GM03348 (cell line): ENCODE measurements around the gene MPIG6B.

Source experiments
- DNase-seq: peaks from one replicate; pipeline ENCODE4 v3.0.0; 2012; ENCODE audit warnings: low spot score

The MPIG6B gene

GRCh38 chr6:31723245-31723979 is at the start of gene MPIG6B:
TSS of gene MPIG6B (plus strand) at chr6:31723373. CDS start at chr6:31723384, 11 bp downstream.
- DNase-seq = no peak

GRCh38 chr6:31676322-31676903 is 46.8 kb upstream of the MPIG6B start:
- no peak for DNase-seq

- no peak for DNase-seq
Measured at GRCh38 chr6:31676904-31677303, 46.3 kb upstream of the MPIG6B start.

DNA sequence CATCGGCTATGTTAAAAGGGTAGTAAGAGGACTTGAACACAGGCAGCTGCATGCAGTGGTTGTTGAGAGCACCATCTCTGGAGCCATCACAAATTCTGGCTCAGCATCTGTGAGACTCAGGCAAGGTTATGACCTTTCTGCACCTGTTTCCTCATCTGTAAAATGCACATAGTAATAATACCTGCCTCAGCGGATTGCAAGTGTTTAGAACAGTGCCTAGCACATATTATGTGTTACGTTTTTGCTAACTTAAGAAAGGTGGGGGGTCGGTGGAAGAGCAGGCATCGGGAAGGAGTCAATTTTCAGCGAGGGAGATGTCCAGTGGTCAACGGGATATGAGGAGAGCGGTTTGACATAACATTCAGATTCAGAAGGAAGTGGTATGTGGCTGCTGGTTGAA is 45.2 kb upstream of the MPIG6B start:
- DNase-seq = no peak

DNA sequence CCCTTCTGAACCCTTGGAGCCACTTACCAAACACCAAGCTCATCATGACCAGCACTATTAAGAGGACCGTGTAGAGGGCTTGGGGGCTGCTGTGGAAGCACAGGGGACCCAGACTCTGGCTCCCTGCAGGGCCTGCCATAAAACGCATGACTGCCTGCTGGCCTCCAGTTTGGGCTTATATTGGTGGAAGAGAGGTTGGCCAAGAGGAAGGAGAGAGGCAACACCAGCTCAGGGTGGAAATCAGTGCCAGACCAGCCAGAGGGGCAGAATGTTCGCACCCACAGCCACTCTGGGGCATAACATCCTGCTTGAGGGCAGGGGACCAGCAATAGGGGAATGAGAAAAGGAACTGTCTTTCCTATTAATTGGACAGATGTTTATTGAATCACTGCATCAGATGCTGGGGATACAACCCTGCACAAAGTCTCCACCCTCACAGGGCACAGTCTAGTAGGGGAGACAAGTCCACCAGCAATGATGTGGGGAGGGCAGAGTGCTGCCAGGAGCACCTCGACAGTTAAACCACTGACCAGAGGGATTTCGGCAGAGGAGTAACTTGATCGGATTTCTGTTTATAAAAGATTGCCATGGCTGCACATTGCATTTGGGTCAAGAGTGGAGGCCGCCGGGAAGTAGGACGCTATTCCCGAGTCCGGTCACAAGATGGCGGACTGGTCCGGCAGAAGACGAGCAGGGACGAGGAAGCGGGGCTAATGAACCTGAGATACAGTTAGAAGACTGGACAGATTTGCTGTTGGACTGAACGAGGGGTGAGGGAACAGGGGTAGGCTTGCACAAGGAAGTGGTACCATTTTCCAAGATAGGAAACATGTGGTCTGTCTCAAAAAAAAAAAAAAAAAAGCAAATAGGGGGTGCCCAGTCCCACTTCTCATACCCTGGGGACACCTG is 42.7 kb upstream of the MPIG6B start, which contains the start of gene LY6G5C:
TSS of gene LY6G5C (minus strand) at position 842 of the 909 bp plus-strand sequence. CDS start at position 148, 694 bp downstream.
- peak; percentile 90 for DNase-seq

DNA sequence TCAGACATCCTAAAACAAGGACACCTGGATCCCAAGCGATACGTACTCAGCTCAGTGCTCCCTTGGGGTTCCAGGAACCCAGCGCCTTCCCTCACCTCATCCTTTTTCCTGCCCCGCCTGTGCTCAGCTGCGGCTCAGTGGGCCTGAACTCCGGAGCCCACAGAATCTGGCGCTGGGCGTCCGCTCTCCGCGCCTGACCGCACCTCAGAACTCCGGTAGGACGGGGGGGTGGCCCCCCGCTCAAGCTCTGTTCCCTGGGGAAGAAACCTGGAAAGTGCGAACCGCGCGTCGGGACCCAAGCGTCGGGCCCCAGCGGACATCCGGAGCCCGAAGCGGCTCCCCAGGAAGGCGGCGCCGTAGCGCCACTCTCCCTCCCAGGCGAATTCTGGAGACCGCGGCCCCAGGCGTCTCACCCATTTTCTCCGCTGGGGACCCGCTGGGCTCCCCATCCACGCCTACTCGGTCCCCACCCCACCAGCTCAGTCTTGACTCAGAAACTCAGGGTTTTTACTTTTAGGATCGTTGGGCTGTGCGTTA is 42.0 kb upstream of the MPIG6B start:
- peak; percentile 80 for DNase-seq

- no peak for DNase-seq
Measured at GRCh38 chr6:31683591-31683990, 39.6 kb upstream of the MPIG6B start.

DNA sequence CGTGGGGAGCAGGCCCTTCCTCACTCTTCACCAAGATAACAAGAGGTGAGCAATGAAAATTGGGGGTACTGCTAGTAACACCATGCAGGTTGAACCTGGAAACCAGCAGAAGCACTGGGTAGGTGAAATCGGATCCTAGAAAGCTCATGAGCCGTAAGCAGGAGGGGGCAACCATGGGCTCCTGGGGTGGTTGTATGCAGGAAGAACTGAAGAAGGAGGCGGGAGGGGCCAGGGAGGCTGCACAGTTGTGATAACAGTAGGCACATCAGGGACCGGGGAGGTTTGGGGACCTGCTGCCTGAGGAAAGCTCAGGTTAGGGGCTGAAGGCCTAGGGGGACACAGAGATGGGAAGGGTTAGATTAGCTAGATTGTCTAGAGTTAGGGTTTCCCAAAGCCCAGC is 36.7 kb upstream of the MPIG6B start:
- DNase-seq = no peak

DNA sequence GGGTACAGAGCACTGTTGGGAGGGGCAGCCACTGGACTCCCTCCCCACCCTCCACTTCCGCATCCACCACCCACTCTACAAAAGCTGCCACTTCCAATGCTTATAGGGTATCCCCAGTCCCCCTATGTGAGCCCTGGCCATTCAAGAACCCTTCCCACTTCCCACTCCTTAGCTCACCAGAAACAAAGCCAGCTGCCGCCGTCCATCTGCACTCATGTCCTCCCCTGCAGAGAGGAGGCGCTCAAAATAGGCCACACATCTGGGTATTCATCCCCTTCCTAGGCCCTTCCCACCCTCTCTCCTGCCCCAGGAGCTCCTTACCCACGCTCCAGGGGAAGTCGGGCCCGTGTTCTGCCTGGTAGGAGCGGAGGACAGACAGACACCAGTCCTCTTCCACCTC is 35.9 kb upstream of the MPIG6B start:
- no peak for DNase-seq

- DNase-seq = no peak
Measured at GRCh38 chr6:31687860-31688693, 35.1 kb upstream of the MPIG6B start.

GRCh38 chr6:31689249-31690110 is 33.7 kb upstream of the MPIG6B start:
- peak; percentile 21 for DNase-seq

GRCh38 chr6:31690231-31691077 is 32.7 kb upstream of the MPIG6B start:
- DNase-seq = no peak

DNA sequence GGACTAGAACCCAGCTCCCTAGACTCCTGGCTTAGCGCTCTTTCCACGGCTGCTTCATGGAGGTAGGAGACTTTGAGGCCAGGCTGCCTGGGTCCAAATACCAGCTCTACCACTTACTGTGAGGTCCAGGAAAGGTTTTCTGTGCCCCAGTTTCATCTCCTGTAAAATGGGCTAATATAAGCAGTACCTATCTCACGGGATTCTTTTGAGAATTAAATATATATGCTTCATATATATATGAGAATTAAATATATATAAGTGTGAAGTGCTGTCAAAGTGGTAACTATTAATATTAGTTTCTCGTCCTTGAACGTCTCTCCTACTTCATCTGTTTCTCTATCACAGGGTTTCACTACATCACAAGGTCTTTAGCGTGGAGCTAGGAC is 32.1 kb upstream of the MPIG6B start:
- no peak for DNase-seq

DNA sequence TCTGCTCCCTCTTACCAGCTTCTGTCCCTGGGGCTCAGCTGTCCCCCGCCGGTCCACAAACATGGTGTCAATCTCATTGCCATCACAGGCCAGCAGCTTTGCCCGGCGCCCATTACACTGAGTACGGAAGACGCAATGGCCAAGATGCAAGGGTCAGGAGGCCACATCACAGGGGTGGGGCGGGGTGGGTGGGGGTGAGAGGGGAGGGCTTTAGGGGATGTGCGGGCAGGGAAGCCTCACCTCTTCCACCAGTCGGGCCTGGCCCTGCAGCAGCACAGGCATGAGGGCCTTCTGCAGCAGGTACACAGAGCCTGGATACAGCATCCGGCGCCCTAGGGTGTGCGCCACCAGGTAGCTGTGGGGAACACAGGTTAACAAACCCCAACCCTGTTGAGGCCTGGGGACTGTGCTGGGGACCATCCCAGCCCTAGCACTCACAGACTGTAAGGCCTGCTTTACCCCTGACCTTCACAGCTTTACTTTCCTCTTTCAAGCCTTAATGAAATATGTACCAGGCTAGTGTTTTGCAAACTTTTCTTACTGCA is 31.5 kb upstream of the MPIG6B start:
- no peak for DNase-seq

DNA sequence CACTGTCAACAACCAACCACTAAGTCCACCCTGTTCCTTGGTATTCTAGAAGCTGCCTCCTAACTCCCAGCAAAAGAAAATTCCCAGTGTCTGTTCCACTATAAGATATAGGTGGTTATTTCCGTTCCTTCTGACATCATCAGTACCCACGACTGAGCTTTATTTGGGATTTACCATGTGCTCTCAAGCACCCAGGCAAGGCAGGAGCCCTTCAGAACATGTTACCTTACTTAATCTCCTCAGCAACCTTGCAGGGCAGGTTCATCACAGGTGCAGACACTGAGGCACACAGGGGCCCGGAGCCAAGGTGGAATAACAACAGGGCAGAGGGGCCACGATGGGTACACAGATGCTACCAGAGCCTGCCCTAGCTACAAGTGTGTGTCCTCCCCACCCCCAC is 30.8 kb upstream of the MPIG6B start:
- DNase-seq = no peak

- no peak for DNase-seq
Measured at GRCh38 chr6:31692886-31693285, 30.3 kb upstream of the MPIG6B start.

DNA sequence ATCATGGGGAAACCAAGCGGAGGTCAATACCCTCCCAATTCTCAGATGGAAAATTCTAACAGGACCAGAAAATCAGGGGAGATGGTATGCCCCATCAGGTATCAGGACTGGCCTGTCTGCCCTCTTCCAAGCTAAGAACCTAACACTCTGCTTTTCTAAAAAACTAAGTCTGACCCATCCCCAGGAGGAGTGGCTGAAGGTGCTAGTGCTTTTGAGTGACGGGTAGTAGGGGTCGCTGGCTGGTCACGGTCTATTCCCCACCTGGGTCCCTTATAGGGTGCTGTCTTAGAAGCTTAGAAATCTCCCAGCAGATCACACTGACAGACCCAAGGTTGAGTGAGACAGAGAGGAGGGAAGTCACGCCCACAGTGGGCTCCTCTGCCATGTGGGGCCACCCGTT is 29.6 kb upstream of the MPIG6B start:
- DNase-seq = no peak

GRCh38 chr6:31697555-31697954 is 25.6 kb upstream of the MPIG6B start:
- no peak for DNase-seq

DNA sequence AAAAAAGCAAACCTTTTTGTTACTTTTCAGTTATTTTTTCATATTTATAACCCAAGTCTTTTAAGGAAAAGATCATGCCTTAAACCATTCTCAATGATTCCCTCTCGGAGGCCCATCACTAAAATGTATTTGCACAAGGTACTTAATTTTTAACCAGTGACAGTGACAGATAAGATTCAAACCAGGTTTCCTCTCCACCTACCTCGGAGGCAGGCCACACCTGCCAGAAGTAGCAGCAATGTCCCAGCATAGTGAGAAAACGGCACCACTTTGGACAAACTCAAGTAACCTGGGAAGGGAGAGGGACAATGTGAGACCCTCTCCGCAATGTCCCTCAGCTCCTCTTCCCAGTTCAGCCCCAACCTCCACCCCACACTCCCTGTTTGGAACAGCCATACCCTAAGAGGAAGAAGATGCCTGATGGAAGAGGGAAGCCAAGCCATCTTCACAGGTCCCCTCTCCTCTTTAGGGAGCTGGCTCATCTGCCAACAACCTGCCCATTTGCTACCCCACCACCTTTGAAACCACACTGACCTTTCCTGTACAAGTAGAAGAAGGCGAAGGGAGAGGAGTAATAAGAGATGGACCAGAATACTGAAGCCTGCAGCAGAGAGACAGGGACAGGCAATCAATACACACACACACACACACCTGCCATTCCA is 22.3 kb upstream of the MPIG6B start:
- DNase-seq = no peak
